Panc1 (cell line): ENCODE data around the gene ATP5PB. TPM values are rescaled to one million over a fixed set of nuclear protein-coding genes. Genes with fewer than 3 reads are reported as not detected.

Experiments used
- ATAC-seq: fragments of 200-7000 bp; cut with Tn5 transposase; 2 replicates; pipeline ENCODE4 v1.9.1; 2020; ENCODE audit warnings: mild to moderate bottlenecking, moderate library complexity
- BruUV-seq: library from RNA; stranded (reverse); fragments of 400-500 nt; replicated peaks from 2 replicates; lab custom pipeline; 2021; lab: Mats Ljungman, UMichigan
- CTCF ChIA-PET: fragments of 300-600 bp; sonication (Branson Sonifier 250); formaldehyde crosslinking; loops from one replicate; lab custom pipeline; 2022; ENCODE audit warnings: antibody characterized with exemption; lab: Charles Lee
- POLR2A ChIA-PET: fragments of 300-600 bp; sonication (Branson Sonifier 250); formaldehyde crosslinking; loops from one replicate; lab custom pipeline; 2022; ENCODE audit warnings: antibody characterized with exemption; lab: Charles Lee
- DNase-seq: peaks from one replicate; pipeline ENCODE4 v3.0.0-alpha.2; 2010; ENCODE audit warnings: low read depth, low spot score
- H3K27ac ChIP-seq: 2 replicates; pipeline ENCODE4 v1.5.1; 2011; ENCODE audit warnings: mild to moderate bottlenecking, low read length, inconsistent platforms
- H3K27me3 ChIP-seq: fragments of 200-500 bp; sonication (Bioruptor generic); 2 replicates; pipeline ENCODE4 v1.6.0; 2014; ENCODE audit warnings: low read length, inconsistent platforms; ENCODE audit not compliant: control insufficient read depth, insufficient read depth
- H3K36me3 ChIP-seq: fragments of 200-500 bp; sonication (Bioruptor generic); 2 replicates; pipeline ENCODE4 v1.5.1; 2014; ENCODE audit warnings: inconsistent platforms, mild to moderate bottlenecking, low read length, moderate library complexity; ENCODE audit not compliant: control insufficient read depth, insufficient read depth
- H3K4me1 ChIP-seq: 2 replicates; pipeline ENCODE4 v1.5.1; 2011; ENCODE audit warnings: inconsistent platforms, mild to moderate bottlenecking, low read length, moderate library complexity; ENCODE audit not compliant: control insufficient read depth, insufficient read depth
- H3K4me3 ChIP-seq, 2 experiments: 2 replicates each; pipeline ENCODE4 v1.5.1; 2011 to 2012; ENCODE audit warnings: low read depth in 2 of 2, low read length in 2 of 2, mild to moderate bottlenecking in 2 of 2, inconsistent platforms in 1 of 2, moderate library complexity in 1 of 2
- H3K9me3 ChIP-seq: fragments of 200-500 bp; sonication (Bioruptor generic); 2 replicates; pipeline ENCODE4 v1.5.1; 2014; ENCODE audit warnings: low read depth, mild to moderate bottlenecking, inconsistent platforms, low read length, moderate library complexity; ENCODE audit not compliant: control insufficient read depth, insufficient read depth
- CTCF ChIP-seq: fragments of 450-650 bp; IDR thresholded peaks from 2 replicates; pipeline ENCODE4 v1.5.1; 2017; ENCODE audit warnings: mild to moderate bottlenecking
- POLR2AphosphoS5 ChIP-seq: IDR thresholded peaks from 2 replicates; pipeline ENCODE4 v1.6.1; 2012; ENCODE audit warnings: mild to moderate bottlenecking, low read depth, low read length, moderate library complexity
- SIN3A ChIP-seq: IDR thresholded peaks from 2 replicates; pipeline ENCODE4 v1.6.1; 2012; ENCODE audit warnings: low read depth, mild to moderate bottlenecking, low read length, moderate library complexity, borderline replicate concordance; ENCODE audit not compliant: insufficient read depth
- TCF7L2 ChIP-seq: IDR thresholded peaks from 2 replicates; pipeline ENCODE4 v1.6.1; 2011; ENCODE audit warnings: mild to moderate bottlenecking, low read depth, low read length, inconsistent platforms
- in situ Hi-C: cut with HindIII; loops from 2 replicates; pipeline ENCODE4 v1.10.0; 2016; ENCODE audit warnings: low sequenced_read_pairs, low pct_unique_long_range_greater_than_20kb
- intact Hi-C: fragments of 100-400 bp; cut with micrococcal nuclease; formaldehyde crosslinking; loops from one replicate; pipeline ENCODE4 v1.10.0; 2022; ENCODE audit not compliant: unreplicated experiment
- total RNA-seq: library from RNA; stranded (reverse); gene quantifications from one replicate; pipeline ENCODE4 v1.2.1, GENCODE V29; 2021; ENCODE audit not compliant: unreplicated experiment
- TF ChIP-seq, protein P1 (sequence below), 2 experiments: IDR thresholded peaks; 2 replicates each; pipeline ENCODE4 v1.6.1; 2011 to 2012; ENCODE audit warnings: low read depth in 2 of 2, control low read depth in 1 of 2, low read length in 1 of 2, mild to moderate bottlenecking in 1 of 2, moderate library complexity in 1 of 2; ENCODE audit not compliant: insufficient read depth in 1 of 2

ATP5PB gene
- total RNA-seq, 1 experiment from 2014 or later: 178 TPM

- no peak for DNase-seq
- CTCF ChIA-PET: interaction anchor here (0.6 kb wide), 1 partner anchor 34 kb away, joined by 3 read pairs; no protein-coding TSS in a partner anchor
- Histone ChIP-seq H3K36me3 (peaks cover 26% of the 10 kb centered on the region), H3K4me1 (peaks cover 22% of the 10 kb centered on the region), H3K27me3 (no peaks in the 10 kb centered on the region), H3K4me3 (peak overlapping the region; percentile 94 to 97), H3K9me3 (no peaks in the 10 kb centered on the region), H3K27ac (peak overlapping the region; percentile 94)
- TF ChIP-seq POLR2AphosphoS5 (no peak), CTCF (no peak), SIN3A (no peak), TCF7L2 (no peak)
- TF ChIP-seq, protein P1, sequence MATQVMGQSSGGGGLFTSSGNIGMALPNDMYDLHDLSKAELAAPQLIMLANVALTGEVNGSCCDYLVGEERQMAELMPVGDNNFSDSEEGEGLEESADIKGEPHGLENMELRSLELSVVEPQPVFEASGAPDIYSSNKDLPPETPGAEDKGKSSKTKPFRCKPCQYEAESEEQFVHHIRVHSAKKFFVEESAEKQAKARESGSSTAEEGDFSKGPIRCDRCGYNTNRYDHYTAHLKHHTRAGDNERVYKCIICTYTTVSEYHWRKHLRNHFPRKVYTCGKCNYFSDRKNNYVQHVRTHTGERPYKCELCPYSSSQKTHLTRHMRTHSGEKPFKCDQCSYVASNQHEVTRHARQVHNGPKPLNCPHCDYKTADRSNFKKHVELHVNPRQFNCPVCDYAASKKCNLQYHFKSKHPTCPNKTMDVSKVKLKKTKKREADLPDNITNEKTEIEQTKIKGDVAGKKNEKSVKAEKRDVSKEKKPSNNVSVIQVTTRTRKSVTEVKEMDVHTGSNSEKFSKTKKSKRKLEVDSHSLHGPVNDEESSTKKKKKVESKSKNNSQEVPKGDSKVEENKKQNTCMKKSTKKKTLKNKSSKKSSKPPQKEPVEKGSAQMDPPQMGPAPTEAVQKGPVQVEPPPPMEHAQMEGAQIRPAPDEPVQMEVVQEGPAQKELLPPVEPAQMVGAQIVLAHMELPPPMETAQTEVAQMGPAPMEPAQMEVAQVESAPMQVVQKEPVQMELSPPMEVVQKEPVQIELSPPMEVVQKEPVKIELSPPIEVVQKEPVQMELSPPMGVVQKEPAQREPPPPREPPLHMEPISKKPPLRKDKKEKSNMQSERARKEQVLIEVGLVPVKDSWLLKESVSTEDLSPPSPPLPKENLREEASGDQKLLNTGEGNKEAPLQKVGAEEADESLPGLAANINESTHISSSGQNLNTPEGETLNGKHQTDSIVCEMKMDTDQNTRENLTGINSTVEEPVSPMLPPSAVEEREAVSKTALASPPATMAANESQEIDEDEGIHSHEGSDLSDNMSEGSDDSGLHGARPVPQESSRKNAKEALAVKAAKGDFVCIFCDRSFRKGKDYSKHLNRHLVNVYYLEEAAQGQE (IDR thresholded peaks at IDR 0.05; ENCODE audit: insufficient read depth in 1 of 2, low read depth in 2 of 2, low read length in 1 of 2): no peak
- in situ Hi-C loops (no loop called here), intact Hi-C loops (no loop called here)
- ATAC-seq: no peak
- BruUV-seq: no TSS peak
- POLR2A ChIA-PET: no interaction called here
Observed at GRCh38 chr1:111450185-111450584, 921 bp downstream of the ATP5PB start.

GRCh38 chr1:111452581-111452980 is 3.3 kb downstream of the ATP5PB start:
- H3K36me3 ChIP-seq: peaks cover 34% of the 10 kb centered on the region
- DNase-seq: no peak
- no peak overlapping the region for H3K4me3 ChIP-seq
- BruUV-seq: no TSS peak
- in situ Hi-C loops: no loop called here
- H3K27me3 ChIP-seq: no peaks in the 10 kb centered on the region
- no peaks in the 10 kb centered on the region for H3K9me3 ChIP-seq
- ATAC-seq: no peak
- CTCF ChIA-PET: interaction anchor here (0.6 kb wide), 1 partner anchor 10 kb away, joined by 5 read pairs; no protein-coding TSS in a partner anchor
- POLR2A ChIA-PET: interaction anchor here (0.6 to 0.9 kb wide), 2 partner anchors 24 to 445 kb away, joined by 5 to 9 read pairs; no protein-coding TSS in a partner anchor
- intact Hi-C loops: no loop called here
- H3K27ac ChIP-seq: no peak overlapping the region
- peaks cover 14% of the 10 kb centered on the region for H3K4me1 ChIP-seq
- TF ChIP-seq SIN3A: no peak
- TF ChIP-seq CTCF: no peak
- TF ChIP-seq, protein P1 (IDR thresholded peaks at IDR 0.05; ENCODE audit: insufficient read depth in 1 of 2, low read depth in 2 of 2, low read length in 1 of 2): no peak
- no peak for TF ChIP-seq TCF7L2
- TF ChIP-seq POLR2AphosphoS5: no peak
